HepG2 (cell line): ENCODE results near the gene ENDOD1.

Experiments
- BORCS8-MEF2B ChIP-seq: sonication (generic); formaldehyde crosslinking; IDR thresholded peaks from 2 replicates; pipeline ENCODE4 v1.8.0; 2022; ENCODE audit warnings: mild to moderate bottlenecking, missing genetic modification reagents
- JUN ChIP-seq: sonication (generic); formaldehyde crosslinking; IDR thresholded peaks from 2 replicates; pipeline ENCODE4 v1.4.0; 2020; ENCODE audit warnings: mild to moderate bottlenecking, missing genetic modification reagents
- MTF1 ChIP-seq: sonication (generic); formaldehyde crosslinking; IDR thresholded peaks from 2 replicates; pipeline ENCODE4 v1.5.0; 2020; ENCODE audit warnings: missing genetic modification reagents
- NR1H2 ChIP-seq: sonication (generic); formaldehyde crosslinking; IDR thresholded peaks from 2 replicates; pipeline ENCODE4 v1.8.1; 2022; ENCODE audit warnings: low read depth, missing genetic modification reagents, borderline replicate concordance
- ZNF3 ChIP-seq: IDR thresholded peaks from 2 replicates; pipeline ENCODE4 v1.7.0; 2017; ENCODE audit warnings: inconsistent platforms
- ZSCAN31 ChIP-seq: sonication (generic); formaldehyde crosslinking; IDR thresholded peaks from 2 replicates; pipeline ENCODE4 v1.5.0; 2020; ENCODE audit warnings: low read depth, mild to moderate bottlenecking, missing genetic modification reagents

GRCh38 chr11:95104856-95105255, 15.2 kb downstream of the ENDOD1 start:
- TF ChIP-seq ZNF3 (no peak), MTF1 (CRISPR knock-in tag) (no peak), BORCS8-MEF2B (no peak), ZSCAN31 (CRISPR knock-in tag) (no peak), JUN (CRISPR knock-in tag) (no peak), NR1H2 (CRISPR knock-in tag) (no peak)
